ENCODE data around the gene FANCI.

The FANCI gene

DNA sequence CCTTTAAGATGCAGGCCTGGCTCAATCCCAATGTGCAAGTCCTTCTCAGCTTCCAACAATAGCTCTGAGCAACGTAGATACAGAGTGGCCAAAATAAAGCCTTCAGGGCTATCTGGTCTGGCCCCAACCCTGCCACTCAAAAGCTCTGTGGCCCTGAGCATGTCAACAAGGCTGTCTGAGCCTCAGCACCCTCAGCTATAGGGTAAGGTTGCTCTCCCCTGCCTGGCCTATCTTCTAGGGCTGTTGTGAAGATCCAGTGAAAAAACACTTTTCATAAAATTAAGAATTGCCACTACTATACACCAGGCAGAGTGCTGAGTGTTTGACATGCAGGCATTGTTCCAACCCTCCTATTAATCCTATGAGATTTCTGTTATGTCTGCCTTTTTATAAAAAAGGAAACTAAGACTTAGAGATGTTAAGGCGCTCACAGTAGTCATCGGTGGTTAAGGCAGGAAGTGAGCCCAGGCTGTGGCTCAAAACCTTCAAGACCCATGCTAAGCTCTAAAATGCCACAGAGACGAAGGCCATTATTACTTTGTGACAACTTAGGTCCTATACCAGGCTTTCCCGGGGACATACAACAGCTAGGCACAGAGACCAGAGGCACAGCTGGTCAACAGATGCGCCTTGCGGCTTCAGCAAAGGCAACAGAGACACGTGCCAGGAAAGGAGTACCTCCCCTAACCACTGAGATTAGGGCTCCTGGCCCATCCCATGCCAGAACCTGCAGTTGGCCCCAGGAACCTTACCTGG, 85.7 kb downstream of the FANCI start:
- in situ Hi-C loops (cut with MboI; ENCODE audit: low sequenced_read_pairs): no loop called here

DNA sequence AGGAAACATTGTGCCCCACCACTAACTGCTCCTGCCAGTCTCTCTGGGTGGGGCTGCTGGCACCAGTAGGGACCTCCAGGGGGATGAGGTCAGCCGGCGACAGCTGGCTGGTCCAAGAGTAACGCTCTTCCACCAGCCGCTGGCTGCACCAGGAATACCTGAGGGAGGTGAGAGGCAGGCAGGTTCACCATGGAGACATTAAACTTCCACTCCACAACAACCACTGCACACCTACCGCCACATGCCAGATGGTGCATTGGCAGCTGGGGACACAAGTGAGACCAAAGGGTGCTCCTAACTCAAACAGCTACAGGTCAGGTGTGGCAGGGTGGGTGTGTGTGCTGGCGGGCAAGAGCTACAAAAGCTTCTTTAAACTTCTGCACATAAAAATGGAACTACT, 86.3 kb downstream of the FANCI start:
- in situ Hi-C loops (cut with MboI; ENCODE audit: low sequenced_read_pairs): no loop called here

DNA sequence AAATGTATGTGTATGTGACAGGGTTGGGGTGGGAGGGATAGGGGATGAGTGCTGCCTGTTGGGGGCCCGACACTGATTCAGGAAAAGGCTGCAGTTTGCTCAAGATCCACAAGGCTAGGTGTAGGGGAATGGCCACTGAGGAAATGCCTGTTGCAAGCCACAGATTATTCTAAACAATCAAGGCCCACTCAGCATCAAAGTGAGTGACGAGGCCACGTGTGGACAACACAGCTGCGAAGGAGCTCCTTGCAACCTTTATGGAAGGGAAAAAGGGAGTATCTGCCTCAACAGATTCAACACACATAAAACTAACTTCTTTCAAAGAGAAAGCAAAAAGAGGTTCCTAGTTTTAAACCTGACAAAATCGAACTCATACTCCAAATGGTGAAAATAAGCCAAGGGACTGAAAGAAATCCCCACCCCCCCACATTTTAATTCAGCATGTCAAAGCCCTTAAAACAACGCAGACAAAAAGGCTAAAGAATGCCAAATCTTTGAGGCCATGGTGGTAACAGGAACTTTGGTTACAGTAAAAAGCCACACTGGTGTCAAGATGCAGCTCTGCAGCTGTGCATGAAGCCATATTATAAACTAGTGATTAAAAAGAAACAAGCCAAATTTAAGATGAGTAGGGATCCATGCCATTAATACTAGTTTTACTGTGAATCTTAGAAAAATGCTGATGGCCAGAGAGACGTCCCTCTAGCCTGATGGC, 87.3 kb downstream of the FANCI start:
- in situ Hi-C loops (cut with MboI; ENCODE audit: low sequenced_read_pairs): no loop called here

DNA sequence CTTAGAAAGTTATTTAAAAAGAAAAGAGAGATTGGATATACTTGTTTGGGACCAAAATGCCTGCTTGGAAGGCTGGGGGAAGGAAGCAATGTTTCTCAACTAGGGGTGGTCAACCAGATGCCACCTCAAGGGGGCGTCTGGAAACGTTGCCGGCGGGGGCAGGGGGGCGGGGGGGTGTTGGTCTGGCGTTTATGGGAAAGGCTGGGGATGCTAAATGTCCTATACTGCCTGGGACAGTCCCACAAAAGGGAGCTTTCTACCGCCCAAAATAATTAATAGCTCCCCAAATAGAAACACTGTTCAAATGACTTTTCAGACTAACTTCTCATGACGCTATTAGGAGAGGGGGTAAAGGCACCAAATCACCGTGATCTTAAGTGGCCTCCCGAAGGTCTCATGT, 88.7 kb downstream of the FANCI start:
- in situ Hi-C loops (cut with MboI; ENCODE audit: low sequenced_read_pairs): no loop called here

DNA sequence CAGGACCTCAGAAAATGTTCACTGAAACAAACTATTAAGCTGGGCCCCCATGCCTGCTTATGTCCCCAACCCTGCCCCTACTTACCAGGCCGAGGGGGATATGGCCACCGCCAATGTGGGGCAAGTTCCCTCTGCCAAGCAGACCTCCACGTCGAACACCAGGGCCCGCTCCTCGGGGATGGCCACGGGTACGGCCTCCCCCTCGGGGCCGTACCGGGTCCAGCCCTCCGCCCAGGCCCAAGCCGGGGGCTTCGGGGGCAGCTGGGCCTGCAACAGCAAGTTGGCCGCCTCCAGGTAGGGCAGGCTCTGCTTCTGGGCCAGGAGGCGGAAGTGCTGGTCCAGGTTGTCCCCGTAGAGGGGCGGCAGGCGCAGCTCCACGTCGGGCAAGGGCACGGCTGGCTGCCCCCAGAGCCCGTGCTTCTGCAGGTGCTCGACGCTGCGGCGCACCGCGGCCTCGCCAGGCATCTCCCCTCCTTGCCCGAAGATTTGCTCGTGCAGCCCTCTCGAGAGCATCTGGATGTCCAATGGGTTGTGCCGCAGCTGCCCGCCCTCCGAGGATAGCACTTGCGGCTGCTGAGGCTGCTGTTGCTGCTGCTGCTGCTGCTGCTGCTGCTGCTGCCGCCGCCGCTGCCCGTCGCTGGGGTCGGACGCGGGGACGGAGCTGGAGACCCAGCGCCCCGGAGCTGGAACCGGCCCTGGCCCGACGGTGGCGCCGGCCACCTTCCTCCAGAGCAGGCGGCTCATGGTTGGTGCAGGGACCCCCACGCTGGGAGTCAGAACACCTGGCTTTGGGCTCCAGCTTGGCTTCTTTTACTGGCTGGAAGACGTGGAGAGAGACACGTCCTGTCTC, 89.5 kb downstream of the FANCI start:
- in situ Hi-C loops (cut with MboI; ENCODE audit: low sequenced_read_pairs): no loop called here

DNA sequence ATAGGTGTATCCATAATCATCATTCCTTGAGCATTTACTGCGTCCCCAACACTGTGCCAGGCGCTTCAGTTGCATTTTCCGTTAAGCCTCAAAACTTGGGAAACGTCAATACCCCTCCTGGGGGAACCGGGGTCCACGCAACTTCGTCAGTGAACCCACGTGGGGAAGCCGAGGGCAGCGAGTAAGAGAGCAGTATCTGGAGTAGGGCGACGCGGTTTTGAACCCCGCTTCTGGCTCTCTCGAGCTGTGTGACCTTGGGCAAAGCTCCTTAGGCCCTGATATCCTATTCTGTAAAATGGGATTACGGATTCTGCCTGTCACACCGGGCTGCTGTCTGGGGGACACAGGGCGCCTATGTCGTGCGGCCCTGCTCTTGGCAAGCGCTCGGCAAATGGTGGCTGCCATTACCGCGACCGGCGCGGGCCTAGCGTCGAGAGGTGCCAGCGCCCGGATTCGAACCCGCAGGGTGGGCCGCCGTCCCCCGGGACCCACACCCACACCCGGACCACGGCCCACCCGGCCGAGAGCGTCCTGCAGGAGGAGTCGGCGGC, 90.3 kb downstream of the FANCI start:
- in situ Hi-C loops (cut with MboI; ENCODE audit: low sequenced_read_pairs): no loop called here

DNA sequence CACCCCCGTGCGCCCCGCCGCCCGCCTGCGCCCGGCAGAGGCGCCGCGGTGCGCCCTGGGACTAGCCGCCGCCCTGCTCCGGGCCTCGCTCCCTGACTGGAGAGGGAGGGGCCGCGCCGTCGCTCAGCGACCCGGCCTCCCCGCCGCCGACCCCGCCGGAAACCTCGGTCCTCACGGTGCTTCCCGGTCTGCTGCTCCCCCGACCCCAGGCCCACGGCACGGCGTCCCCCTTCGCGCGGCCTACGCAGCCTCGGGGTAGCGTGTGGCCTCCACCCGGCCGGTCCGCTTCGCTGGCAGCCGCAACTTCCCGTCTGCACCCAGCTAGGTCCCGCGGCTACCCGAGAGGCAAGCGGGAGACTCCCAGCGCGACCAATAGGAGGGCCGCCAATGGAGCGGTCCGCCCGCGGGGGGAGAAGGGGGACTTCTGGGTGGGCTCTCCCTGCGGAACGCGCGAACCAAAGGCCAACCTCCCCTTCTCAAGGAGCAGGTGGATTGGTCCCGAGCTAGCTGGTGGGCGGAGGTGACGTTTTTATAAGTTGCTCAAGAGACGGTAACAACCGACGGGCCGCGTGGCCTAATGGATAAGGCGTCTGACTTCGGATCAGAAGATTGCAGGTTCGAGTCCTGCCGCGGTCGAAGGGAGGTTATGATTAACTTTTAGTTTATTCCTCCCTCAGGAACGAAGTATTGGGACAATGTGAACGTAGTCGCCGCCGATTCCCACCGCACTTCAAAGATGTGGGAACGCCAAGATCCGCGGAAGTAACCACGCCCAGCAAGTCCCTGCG, 90.9 kb downstream of the FANCI start, which contains the start of gene POLG:
Gene POLG, minus strand, starts transcription at position 315 of the 788 bp plus-strand sequence. CDS start 1,070 bp downstream, outside the sequence.
- in situ Hi-C loops (cut with MboI; ENCODE audit: low sequenced_read_pairs): no loop called here

DNA sequence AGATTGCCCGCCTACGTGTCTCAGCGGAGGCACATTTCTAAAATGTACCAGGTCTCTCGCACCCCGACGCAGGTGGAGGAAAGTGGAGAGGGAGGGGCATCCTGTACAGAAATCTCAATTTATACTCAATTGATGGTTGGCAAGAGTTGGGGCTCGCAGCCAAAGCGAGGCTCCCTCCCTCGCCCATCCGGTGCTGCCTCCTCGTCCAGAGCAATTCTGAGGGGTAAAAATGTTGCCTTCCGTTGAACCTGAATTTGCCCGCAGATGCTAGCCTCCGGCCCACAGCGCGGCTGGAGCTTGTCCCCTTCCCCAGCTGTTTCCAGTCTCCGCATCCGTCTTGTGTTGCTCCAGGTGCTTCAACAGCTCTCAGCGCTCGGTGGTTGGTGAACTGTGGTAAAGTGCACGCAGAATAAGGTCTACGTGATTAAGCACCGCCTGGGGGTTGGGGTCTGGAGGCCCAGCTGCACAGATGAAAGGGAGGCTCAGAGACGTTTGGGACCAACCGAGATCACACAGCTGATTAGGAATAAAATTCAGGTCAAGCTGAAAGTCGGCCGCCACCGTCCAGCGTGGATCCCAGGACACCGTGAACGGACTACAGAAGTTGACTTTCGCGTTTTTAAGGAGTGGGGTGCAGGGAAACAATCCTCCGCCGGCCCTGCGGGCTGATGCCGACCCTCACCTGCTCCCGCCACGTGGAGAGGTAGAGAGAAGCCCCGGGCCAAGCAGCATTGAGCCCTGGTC, 91.7 kb downstream of the FANCI start:
- in situ Hi-C loops (cut with MboI; ENCODE audit: low sequenced_read_pairs): no loop called here

DNA sequence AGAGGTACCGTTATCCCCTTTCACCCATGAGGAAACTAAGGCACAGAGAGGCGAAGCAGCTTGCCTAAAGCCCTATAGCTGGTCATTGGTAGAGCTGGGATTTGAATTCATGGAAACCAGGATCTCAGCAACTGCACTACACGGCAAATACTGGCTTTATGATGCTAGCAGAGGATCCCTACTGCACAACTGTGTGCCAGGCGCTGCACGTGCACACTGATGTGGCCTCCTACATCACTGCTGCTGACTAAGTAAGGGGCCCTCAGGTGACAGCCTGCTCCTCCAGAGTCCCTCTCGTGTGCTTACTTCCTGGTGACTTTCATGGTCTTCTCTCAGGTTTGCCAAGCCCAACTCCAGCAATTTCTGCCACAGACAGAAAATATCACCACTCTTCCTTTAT, 94.3 kb downstream of the FANCI start:
- in situ Hi-C loops (cut with MboI; ENCODE audit: low sequenced_read_pairs): no loop called here

DNA sequence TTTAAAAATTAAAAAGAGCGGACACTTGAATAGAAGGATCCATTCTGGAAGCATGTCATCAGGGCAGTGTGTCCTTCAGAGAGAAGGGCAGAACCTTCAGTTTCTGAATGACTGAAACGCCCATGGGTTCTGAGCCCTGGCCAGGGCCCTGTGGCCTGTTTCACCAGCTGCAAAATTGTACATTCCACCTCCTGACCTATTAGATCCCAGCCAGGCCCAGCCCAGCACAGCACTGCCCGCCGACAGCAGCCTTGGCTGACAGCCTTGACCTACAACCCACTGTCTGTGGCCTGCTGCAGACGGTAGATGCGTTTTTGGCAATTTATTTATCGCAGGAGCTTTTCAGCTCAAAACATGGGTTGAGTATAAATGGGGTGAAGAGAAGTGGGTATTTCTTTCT, 96.8 kb downstream of the FANCI start:
- in situ Hi-C loops (cut with MboI; ENCODE audit: low sequenced_read_pairs): no loop called here

DNA sequence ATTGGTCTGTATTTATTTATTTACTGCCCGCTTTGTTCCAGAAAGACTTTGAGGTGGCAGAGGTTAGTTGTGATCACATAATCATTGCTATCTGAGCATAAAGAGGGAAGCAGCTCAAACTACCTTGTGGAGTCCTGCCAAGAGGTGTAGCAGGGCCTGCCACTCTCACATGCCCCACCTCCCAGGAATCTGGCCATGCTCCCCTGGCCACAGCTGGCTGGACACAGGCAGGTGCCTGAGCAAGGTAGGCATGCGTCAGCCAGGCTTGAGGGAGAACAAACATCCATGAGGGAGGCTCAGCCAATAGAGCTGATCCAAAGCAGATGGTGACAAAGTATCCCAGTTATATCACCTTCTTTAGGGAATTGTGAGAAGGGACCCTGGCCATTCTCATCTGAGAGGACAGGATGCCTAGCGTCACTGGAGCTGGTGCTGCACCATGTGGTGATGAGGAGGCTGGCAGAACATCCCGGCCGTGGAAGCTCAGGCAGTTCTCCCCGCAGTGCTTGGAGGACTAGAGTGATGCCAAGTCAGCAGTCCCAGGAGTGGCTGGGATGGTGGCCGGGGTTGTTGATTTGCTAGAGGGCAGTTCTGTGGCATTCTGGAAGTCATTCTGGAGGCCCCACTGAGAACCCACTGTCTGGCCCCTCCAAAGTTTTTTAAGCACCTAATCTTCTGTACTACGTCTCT, 97.7 kb downstream of the FANCI start:
- in situ Hi-C loops (cut with MboI; ENCODE audit: low sequenced_read_pairs): no loop called here

DNA sequence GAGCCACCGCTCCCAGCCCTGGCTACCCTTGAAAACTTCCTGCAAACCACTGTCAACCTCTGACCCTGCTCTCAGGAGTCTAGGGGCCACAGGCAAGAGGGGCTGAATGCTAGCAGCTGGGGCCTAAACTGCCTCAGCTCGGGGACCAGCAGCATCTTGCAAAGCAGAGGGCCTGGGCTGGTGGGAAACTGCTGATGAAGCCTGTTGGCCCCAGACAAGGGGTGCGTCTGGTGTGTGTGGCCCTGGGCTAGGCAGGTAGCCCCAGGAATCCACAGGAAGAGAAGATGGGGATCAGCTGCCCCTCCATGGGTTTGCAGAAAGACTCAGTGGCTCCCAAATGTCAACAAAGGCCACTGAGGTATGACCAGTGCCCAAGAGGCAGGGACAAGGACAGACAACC, 99.1 kb downstream of the FANCI start:
- in situ Hi-C loops (cut with MboI; ENCODE audit: low sequenced_read_pairs): no loop called here

DNA sequence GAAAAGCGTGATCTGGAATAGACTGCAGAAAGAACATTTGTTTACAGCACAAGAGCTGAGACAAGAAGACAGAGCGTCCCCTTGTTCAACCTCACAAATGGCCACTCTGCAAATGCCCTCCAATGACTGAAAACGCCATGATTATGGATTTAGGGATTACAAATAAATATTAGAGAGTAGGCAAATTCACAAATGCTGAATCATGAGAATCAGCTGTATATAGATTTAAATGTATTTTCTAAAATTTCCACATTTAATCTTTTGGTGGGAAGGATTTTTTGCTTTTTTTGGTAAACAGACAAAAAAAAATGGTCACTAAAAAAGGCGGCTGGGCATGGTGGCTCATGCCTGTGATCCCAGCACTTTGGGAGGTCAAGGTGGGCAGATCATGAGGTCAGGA, 101.5 kb downstream of the FANCI start:
- in situ Hi-C loops (cut with MboI; ENCODE audit: low sequenced_read_pairs): no loop called here

DNA sequence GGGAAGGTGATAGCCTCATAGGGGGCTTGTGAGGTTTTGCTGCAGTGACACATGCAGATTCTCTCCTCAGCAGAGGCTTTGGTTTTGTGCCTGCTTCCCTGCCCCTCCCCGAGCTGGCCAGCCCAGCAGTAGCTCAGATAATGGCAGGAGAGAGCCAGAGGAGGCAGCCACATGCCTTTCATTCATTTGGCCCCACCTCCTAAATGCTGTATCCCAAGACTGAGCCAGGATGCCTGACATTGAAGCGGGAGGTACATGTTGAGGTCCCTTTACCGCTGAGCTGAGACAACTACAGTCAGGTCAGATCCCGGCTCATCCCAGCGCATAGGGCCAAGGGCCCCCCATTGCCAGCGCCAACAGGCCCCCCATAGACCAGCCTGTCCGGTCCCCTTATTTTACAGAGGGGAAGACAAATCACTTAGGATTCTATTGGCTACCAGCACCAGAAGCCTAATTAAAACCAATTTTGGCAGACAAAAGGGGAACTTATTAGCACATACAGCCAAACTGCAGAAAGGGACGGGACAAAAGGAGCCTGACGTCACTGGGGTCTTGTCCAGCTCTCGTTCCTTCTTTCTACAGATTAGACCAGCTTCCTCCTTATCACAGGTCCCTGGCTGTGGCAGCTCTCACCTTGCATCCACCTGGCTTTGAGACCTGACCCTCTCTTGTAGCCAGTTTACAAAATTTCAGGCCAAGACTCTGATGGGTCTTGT, 102.9 kb downstream of the FANCI start:
- in situ Hi-C loops (cut with MboI; ENCODE audit: low sequenced_read_pairs): no loop called here

DNA sequence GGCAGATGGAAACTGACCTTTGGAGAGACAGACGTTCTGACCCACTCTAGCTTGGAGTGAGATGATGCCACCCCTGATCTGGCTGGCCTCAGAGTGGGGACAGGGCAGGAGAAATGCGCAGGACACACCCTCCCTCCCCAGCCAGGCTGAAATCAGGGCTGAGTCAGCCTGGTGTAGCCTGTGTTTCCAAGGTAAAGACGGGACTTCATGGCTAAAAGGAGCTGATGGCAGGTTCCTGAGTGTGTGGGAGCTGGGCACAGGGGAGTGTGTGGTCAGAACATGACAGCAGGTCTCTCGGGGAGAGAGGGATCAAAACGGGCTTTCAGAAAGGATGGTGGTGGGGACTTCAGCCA, 105.4 kb downstream of the FANCI start:
- in situ Hi-C loops (cut with MboI; ENCODE audit: low sequenced_read_pairs): no loop called here

DNA sequence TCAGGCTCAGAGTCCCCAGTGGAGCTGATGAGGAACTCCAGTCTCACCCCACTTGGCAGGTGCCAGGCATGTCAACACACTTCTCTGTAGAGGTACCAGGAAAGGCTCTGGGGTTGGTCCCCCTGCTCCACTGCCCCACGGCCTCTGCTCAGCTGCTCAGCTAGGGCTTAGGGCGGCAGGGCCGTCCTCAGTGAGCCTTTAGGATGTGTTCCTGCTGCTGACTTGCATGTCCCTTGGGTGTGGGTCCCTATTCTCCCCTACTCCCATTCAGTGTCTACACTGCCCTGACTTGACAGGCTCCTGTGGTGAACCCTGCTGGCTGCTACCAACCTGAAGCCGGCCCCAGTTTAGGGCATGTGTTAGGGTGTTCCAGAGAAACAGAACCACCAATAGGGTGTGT, 108.7 kb downstream of the FANCI start:
- in situ Hi-C loops (cut with MboI; ENCODE audit: low sequenced_read_pairs): no loop called here

DNA sequence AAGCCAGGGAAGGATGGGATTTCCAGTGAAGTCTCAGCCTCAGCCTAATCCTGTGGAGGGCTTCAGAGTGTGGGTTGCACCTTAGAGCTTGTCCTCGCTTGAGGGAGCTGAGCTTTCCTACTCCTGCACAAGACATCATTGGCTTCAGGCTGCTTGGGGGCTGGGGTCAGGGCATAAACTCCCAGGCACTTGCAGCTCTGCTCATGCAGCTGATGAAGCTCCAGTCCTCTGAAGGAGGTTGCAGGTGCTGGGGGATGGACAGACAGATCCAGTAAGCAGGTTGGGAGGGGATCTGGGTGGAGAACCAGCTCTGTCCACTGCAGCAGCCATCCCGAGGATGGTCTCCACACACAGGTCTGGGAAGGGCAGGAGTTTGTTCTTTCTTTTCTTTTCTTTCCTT, 110.2 kb downstream of the FANCI start:
- in situ Hi-C loops (cut with MboI; ENCODE audit: low sequenced_read_pairs): no loop called here

DNA sequence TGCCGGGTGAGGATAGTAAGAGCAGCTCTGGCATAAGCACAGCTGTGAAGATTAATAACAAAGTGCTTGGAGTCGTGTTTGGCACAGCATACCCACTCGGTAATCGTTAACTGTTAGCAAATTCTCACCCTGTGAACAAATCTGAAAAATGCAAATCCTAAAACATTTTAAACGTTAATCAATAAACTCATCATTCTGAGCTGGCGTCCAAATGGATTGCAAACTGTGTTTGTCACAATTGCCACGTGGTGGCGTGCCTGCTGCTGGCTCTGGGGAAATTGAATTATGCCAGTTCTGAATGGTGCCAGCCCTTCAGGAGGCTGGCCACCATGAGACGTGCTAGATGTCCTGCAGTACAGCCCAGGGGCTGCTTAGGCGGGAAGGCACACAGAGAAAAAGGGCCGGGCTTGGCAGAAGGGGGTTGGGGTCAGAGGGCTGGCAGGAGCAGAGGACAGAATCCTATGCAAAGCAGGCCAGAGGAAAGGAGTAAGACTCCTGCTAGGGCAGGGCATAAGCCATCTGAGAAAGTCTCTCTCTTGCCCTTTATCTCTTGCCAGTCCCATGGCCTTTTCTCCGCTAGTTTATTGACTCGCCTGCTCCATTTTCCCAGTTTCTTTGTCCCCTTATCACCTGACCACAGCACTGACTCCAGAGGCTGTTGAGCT, 113.0 kb downstream of the FANCI start:
- in situ Hi-C loops (cut with MboI; ENCODE audit: low sequenced_read_pairs): no loop called here

Data from HL-60/S4 (cell line).